ENCODE data around the gene DLGAP1.

Gene DLGAP1

GRCh38 chr18:3967359-3968180 is 487.5 kb downstream of the DLGAP1 start:
- TF ChIP-seq ZFX (IDR thresholded peaks at IDR 0.05; ENCODE audit: borderline replicate concordance) (no peak), CTCF (IDR thresholded peaks at IDR 0.05) (no peak)
- H3K27ac ChIP-seq, result no peak overlapping the region

GRCh38 chr18:3966642-3967358 is 488.3 kb downstream of the DLGAP1 start:
- TF ChIP-seq CTCF (IDR thresholded peaks at IDR 0.05) (no peak), ZFX (IDR thresholded peaks at IDR 0.05; ENCODE audit: borderline replicate concordance) (no peak)

GRCh38 chr18:3966246-3966641 is 488.9 kb downstream of the DLGAP1 start:
- H3K27ac ChIP-seq, result no peak overlapping the region
- TF ChIP-seq ZFX (IDR thresholded peaks at IDR 0.05; ENCODE audit: borderline replicate concordance) (no peak), CTCF (IDR thresholded peaks at IDR 0.05) (no peak)

More at GRCh38 chr18:3966642-3967358, 488.3 kb downstream of the DLGAP1 start:
- H3K27ac ChIP-seq, result no peak overlapping the region

GRCh38 chr18:3960977-3961376 is 494.1 kb downstream of the DLGAP1 start:
- TF ChIP-seq ZFX (IDR thresholded peaks at IDR 0.05; ENCODE audit: borderline replicate concordance), result no peak
- no peak for TF ChIP-seq CTCF (IDR thresholded peaks at IDR 0.05)
- no peak overlapping the region for H3K27ac ChIP-seq

- no peak for TF ChIP-seq CTCF (IDR thresholded peaks at IDR 0.05)
- TF ChIP-seq ZFX (IDR thresholded peaks at IDR 0.05; ENCODE audit: borderline replicate concordance), result no peak
Measured at GRCh38 chr18:3960142-3960541, 495.0 kb downstream of the DLGAP1 start.

GRCh38 chr18:3952031-3952430 is 503.1 kb downstream of the DLGAP1 start:
- TF ChIP-seq CTCF (IDR thresholded peaks at IDR 0.05), result no peak
- no peak for TF ChIP-seq ZFX (IDR thresholded peaks at IDR 0.05; ENCODE audit: borderline replicate concordance)
- no peak overlapping the region for H3K27ac ChIP-seq

More at GRCh38 chr18:3960142-3960541, 495.0 kb downstream of the DLGAP1 start:
- H3K27ac ChIP-seq, result no peak overlapping the region
